ENCODE data around the gene ADAMTS9.

GRCh38 chr3:64495781-64496334 lies 191.9 kb downstream of the ADAMTS9 start:
- TF ChIP-seq POLR2A (IDR thresholded peaks at IDR 0.05) (no peak), CTCF (IDR thresholded peaks at IDR 0.05) (no peak)

Measured in testis (tissue), 2 donors.